GM21526 (cell line): Measurements from ENCODE around the gene SH3BP2.

Experiments used
- ATAC-seq: cut with Tn5 transposase; IDR thresholded peaks from one replicate; pipeline ENCODE4 v1.9.1; 2021; ENCODE audit warnings: moderate library complexity; ENCODE audit not compliant: unreplicated experiment, low FRiP score

Gene SH3BP2

DNA sequence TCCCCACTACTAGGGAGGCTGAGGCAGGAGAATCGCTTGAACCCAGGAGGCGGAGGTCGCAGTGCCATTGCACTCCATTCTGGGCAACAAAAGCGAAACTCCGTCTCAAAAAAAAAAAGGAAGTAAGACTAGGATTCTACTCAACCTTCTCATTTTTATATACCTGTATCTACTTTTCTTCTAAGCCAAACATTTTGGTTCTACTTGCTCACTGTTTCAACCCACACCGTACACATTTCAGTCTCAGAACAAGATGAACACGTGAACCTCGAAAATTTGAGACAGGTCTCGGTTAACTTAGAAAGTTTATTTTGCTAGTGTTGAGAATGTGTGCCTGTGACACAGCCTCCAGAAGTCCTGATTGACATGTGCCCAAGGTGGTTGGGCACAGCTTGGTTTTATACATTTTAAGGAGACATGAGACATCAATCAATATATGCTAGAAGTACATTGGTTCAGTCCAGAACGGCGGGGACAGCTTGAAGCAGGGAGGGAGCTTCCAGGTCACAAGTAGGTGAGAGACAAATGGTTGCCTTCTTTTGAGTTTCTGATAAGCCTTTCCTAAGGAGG is 54.5 kb downstream of the SH3BP2 start:
- no peak for ATAC-seq

DNA sequence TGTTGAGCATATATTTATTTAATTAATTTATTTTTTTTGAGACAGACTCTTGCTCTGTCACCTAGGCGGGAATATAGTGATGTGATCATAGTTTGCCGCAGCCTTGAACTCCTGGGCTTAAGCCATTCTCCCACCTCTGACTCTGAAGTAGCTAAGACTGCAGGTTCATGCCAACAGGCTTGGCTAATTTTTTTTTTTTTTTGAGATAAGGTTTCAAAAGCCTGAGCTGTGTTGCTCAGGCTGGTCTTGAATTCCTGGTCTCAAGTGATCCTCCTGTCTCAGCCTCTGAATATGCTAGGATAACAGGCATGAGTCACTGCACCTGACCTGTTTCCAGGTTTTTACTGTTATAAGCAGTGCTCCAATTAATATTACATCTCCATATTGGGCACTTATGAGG is 55.6 kb downstream of the SH3BP2 start:
- ATAC-seq, result no peak

DNA sequence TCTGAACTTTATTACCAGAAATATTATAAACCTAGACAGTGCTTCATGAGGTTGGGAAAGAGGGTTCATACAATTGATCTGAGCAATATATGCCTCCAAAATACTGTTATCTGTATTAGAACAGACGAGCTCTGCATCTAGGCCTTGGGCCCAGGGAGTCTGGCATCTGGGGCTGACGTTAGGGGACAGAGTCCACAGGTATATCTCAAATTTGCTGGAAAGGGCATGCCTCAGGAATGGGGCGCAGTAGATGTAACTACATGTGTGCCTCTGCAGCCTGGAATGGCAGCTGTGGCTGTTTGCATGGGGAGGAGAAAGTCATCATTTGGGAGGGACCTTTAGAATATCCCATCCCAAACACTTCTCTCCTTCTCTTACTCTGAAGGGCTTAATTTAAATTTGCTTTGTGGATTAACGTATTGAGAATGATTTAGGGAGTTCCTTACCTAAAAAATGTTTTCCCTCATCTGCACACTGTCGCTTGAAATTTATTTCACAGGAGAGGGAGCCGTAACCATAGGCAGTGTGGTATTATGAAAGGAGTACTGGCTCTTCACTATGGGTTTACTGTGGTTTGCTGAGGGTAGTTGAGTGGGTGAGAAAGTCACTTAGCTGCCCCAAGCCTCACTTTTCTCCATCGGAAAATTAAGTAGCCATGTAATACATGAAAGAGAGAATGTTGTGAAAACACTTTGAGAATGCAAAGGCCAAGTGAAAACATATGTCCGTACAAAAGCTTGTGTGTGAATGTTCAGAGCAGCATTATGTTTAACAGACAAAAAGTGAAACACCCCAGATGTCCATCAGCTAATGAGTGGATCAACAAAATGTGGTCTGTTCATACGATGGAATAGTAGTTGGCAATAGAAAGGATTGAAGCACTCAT is 56.6 kb downstream of the SH3BP2 start:
- no peak for ATAC-seq

DNA sequence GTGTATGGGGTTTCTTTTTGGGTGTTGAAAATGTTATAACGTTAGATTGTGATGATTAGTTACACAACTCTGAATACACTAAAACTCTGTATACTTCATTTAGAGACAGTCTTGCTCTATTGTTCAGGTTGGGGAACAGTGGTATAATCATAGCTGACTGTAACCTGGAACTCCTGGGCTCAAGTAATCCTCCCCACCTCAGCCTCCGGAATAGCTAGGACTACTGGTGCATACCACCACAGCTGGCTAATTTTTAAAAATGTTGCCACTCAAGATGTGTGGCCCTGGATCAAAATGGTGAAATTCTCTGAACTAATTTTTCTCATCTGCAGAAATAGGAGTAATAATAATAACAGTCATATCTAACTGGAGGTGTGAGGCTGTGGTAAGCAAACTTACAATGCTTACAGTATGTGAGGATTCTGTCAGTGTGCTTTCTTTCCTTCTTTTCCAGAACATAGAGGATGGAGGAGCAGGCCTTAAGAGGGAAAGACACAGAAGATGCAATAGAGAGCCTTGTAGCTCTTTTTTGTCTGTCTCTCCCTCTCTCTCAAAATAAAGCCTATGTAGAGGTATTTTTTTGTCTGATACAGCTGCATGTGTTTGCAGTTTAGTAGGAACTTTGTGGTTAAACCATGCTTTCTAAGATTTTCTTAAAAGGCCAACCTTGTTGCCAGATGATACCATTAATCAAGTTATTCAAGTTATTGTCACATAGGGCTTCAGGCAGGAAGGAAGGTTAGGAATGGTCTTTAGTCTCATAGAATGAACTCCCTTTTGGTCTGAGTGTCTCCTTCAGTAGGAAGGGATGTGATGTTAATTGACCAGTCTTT is 58.3 kb downstream of the SH3BP2 start:
- ATAC-seq, result no peak

DNA sequence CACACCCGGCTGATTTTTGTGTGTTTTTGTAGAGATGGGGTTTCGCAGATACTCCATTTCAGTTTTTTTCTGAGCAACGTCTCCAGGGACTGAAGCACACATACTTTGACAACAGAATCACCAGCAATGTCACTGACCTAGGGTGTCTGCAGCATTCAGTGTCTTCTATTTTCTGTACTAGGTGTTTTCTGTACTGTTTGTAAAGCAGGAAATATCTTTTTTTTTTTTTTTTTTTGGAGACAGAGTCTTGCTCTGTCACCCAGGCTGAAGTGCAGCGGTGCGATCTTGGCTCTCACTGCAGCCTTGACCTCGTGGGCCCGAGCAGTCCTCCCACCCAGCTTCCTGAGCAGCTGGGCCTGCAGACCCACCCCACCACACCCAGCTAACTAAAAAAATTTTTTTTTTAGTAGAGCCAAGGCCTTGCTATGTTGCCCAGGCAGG is 59.6 kb downstream of the SH3BP2 start:
- peak; percentile 55 for ATAC-seq

DNA sequence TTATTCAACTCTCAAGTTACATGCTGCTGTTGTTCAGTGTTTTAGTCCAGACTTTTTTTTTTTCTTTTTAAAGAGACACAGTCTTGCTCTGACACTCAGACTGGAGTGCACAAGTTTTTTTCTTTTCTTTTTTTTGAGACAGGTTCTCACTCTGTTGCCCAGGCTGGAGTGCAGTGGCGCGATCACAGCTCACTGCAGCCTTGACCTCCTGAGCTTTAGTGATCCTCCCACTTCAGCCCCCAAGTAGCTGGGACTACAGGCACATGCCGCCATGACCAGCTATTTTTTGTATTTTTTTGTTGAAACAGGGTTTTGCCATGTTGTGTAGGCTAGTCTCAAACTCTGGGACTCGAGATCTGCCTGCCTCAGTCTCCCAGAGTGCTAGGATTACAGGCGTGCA is 62.7 kb downstream of the SH3BP2 start:
- no peak for ATAC-seq

DNA sequence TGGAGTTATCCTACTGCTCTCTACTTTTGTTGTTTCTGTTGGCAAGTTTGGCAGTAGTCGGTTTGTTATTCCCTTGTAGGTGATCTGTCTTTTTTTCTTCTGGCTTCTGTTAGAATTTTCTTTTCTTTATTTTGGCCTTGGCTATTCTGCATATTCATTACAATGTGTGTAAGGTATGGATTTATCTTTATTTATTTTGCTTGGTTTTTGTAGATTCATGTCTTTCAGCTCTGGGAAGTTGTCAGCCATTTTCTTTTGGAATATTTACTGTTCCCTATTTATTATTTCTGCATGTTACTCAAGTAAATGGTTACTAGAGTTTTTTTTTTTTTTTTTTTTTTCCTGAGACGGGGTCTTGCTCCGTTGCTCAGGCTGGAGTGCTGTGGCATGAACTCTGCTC is 63.4 kb downstream of the SH3BP2 start:
- ATAC-seq, result no peak

DNA sequence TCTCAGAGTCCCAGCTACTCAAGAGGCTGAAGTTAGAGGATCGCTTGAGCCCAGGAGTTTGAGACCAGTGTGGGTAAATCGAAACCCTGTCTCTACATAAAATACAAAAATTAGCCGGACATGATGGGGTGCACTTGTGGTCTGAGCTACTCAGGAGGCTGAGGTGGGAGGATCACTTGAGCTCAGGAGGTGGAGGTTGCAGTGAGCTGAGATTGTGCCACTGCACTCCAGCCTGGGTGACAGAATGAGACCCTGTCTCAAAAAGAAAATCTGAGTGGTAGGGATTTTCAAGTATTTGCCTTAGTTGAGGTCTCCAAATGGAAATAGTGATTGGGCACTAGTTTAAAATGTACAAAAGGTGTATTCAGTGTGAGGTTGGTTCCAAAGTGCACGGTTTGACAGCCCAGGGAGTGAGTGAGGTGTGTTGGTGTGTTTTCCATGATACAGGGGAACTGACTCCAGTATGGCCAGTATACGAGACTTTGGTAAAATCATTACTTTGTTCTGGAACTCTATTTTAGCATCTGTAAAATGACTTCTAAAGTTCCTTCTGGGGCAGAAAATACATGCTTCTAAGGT is 64.6 kb downstream of the SH3BP2 start:
- ATAC-seq, result no peak

DNA sequence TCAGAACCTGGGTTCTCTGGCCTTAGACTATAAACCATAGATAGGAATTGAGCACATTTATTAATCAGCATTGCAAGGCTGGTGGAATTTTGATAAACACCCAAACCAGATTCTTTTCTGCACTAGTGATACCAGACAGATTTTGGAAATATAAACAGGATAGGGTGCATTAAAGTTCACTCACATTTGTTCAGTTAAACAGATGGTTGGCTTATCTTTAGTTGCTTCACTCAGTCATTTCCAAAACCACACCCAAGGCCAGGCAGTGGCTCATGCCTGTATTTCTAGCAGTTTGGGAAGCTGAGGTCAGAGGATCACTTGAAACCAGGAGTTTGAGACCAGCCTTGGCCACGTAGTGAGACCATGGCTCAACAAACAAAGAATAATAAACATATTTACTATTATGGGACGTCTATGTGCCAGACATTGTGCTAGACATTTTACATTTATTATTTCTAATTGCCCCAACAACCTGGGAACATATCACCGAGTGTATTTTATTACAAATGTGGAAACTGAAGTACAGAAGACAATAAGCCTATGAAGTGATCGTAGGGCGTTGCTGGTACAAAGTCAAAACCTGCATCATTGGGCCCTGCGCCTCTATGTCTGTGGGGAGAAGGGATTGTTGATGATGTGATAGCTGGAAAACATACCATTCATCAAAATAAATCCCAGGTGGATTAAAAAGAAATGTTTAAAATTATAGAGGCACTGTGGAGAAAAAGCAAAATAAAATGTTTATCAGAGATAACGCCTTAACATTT is 65.7 kb downstream of the SH3BP2 start:
- ATAC-seq, result no peak

DNA sequence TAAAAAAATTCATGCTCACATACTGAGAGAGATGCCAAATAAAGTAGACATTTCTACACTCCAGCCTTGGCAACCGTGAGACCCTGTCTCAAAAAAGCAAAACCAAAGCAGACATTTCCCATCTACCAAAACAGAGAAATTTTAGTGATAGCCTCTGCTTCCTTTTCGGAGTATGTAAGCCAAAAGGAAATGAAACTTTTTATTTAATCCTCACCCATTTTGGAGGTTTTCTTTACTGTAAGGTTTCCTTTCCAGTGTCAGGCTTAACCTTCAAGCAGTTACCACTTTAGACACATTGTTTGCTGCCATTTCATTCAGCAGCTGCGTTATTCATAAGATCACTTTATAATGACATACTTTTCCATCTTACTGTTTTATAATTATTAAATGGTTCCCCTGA is 66.6 kb downstream of the SH3BP2 start:
- ATAC-seq, result no peak

DNA sequence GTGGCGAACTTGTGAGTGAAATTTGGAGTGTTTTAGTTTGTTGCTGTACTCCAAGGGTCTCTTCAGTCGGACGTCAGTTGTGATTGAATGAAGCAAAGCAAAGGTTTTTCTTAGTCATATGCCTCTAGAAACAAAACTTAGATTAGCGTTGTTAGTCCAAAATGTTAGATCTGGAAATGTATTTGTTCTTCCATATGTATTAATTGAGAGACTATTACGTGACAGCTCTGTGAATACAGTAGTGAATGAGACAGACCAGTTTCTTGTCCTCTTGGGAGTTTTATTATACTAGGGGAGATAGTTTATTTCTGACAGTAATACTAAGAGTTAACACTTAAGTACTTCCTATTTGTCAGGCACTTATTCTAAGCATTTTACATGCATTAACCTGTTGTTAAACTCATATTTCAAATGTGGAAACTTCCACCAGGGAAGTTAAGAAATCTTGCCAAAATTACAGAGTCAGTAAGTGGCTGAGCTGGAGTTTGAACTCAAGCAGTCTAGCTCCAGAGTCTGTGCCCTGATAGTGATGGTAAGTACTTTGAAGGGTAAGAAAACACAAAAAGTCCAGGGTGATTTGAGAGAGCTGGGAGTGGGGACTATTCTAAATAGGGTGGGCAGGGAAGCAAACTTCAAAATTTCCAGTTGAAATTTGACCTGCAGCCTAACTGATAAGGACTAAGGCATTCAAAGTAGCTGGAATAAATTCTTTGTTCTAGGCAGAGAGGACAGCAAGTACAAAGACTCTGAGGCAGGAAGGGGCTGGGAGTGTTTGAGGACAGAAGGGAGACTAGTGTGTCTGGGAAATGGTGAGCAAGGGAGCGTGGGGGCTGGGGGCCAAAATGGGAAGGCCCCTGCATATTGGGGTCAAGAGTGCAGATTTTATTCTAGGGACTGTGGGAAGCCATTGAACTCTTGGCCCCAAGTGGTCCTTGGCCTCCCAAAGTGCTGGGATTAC is 67.8 kb downstream of the SH3BP2 start:
- no peak for ATAC-seq

DNA sequence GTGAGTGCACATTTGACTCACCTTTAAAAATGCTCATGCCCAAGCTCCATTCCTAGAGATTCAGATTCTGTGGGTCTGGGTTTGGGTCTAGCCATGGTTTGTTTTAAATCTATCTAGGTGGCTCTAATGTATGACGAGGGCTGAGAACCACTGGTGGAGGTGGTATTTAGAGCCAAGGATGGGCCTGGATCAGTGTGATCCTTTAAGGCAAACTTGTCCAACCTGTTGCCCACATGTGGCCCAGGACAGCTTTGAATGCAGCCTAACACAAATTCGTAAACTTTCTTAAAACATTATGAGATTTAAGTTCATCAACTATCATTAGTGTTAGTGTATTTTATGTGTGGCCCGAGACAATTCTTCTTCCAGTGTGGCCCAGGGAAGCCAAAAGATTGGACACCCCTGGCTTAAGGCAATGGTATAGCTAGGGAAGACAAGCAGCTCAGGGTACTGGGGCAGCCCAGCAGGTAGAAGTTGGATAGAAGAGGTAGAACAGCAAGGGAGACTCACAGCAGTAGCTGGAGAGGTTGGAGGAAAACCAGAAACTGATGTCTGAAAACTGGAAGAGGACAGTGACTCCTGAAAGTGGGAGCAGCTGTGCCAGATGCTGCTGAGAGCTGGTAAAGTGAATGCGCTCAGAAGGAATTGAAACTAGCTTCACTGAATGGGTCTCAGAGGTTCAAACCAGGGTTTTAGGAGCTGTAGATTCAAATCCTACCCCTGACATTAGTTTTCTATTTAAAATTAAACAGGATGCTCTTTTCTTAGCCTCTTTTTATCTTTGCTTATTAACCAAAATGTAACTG is 68.9 kb downstream of the SH3BP2 start:
- ATAC-seq, result no peak

DNA sequence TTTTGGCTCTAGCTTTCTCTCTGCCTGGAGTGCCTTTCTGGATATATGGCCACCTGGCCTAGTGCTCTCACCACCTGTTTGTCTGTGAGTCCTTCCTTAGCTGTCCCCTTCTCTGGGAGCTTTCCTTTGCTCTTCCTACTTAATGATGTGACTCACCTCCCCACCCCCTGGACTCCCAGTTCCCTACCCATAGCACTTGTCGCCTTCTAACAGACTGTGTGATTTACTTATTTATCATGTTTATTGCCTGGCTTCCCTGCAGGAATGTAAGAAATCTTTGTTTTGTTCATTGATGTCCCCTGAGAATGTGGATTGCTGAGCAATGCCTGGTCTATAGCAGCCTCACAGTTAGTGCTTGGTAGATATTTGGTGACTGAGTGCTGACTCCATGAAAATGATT is 69.6 kb downstream of the SH3BP2 start:
- ATAC-seq, result no peak

DNA sequence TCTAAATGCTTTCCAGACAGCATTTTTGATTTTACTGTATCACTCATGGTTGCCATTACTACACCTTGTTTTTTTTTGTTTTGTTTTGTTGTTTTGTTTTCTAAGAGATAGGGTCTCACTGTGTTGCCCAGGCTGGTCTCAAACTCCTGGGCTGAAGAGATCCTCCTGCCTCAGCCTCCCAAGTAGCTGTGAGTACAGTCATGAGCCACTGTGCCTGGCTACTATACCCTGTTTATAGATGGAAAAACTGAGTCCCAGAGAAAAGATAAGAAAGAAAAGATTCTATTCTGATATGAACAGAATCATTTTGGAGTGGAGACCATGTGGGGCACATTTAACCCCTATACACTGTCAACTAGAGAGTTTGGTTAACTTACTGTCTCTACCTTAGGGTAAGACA is 70.8 kb downstream of the SH3BP2 start:
- ATAC-seq, result no peak

DNA sequence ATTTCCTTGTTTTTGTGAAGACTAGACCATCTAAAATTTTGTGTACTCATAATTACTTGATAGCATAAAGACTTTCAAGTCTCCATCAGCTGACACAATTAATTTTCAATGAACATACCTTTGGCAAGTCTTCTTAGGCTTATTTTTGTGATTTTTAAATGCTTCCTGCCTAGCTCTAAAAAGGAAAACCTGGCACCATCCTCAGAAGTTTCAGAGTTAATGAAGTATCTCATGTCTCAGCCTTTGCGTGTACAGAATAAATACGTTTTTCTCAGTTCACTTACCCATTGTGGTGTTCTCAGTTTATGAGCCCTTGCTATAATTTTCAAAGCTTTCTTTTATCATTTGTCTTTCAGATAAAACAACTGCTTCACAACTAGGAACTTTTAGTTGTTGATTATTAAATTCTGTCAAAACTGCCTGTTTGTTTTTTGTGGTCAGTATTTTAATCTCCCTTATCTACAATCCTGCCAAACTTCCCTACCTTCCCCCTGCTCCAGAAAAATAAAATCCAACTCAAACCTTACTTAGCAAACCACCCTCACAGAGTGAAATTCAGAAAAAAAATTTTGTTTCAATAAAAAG is 72.4 kb downstream of the SH3BP2 start:
- no peak for ATAC-seq

DNA sequence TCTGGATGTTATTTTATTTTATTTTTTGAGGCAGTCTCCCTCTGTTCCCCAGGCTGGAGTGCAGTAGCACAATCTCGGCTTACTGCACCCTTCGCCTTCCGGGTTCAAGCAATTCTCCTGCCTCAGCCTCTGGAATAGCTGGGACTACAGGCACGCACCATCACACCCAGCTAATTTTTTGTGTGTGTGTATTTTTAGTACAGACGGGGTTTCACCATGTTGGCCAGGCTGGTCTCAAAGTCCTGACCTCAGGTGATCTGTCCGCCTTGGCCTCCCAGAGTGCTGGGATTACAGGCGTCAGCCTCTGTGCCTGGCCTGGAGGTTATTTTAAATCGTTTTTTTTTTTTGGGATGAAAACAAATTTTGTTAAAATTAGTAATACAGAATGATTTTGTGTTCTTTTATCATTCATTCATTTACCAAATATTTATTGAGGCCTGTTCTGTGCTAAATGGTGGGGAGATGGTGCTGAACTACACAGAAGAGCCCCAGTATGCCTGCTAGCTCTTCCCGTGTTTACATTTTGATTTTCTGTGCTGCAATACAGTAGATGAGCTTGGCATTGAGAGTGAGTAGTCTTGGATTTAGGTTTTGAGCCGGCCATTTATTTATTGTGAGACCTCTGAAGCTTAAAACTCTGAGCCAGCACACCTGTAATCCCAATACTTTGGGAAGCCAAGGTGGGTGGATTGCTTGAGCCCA is 73.4 kb downstream of the SH3BP2 start:
- no peak for ATAC-seq

DNA sequence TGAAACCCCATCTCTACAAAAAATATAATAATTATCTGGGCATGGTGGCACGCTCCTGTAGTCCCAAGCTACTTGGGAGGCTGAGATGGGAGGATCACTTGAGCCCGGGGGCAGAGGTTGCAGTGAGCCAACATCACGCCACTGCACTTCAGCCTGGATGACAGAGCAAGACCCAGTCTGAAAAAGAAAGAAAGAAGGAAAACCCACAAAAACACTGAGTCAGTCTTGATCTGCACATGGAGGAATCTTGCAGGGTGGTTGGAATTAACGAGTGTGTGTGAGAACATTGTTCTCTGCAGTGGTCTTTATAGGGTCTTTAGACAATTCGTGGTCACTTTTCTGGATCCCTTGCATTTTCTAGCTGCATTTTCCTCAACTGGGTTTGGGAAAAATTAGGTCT is 74.0 kb downstream of the SH3BP2 start:
- ATAC-seq, result no peak
